ENCODE results near the gene RCVRN.

RCVRN gene

GRCh38 chr17:9900784-9901183 lies 4.3 kb downstream of the RCVRN start:
- CTCF ChIA-PET: interaction anchor here (0.7 to 5.0 kb wide), 7 partner anchors 12 to 717 kb away, joined by 3 to 34 read pairs (median 5); no protein-coding TSS in a partner anchor
- no peak overlapping the region for H3K27ac ChIP-seq (ENCODE audit: extremely low read depth, low read depth, low read length)
- POLR2A ChIA-PET: no interaction called here
- H3K4me3 ChIP-seq (ENCODE audit: low read depth, low read length): no peak overlapping the region
- H3K36me3 ChIP-seq (ENCODE audit: control insufficient read depth in 2 of 2, insufficient read depth in 1 of 2, low read length in 2 of 2): no peaks in the 10 kb centered on the region
- TF ChIP-seq ZNF214 (tag by site-specific recombination; IDR thresholded peaks at IDR 0.05; ENCODE audit: borderline replicate concordance): no peak
- no peak for TF ChIP-seq ZNF621 (tag by site-specific recombination; IDR thresholded peaks at IDR 0.05)
- no peak for TF ChIP-seq HIC1 (tag by site-specific recombination; IDR thresholded peaks at IDR 0.05)
- TF ChIP-seq KLF1 (tag by site-specific recombination; IDR thresholded peaks at IDR 0.05): no peak
- no peak for TF ChIP-seq ZNF639 (tag by site-specific recombination; IDR thresholded peaks at IDR 0.05)
- TF ChIP-seq ZNF350 (tag by site-specific recombination; IDR thresholded peaks at IDR 0.05): no peak
- no peak for TF ChIP-seq SCRT2 (tag by site-specific recombination; IDR thresholded peaks at IDR 0.05)
- no peak for TF ChIP-seq IKZF3 (tag by site-specific recombination; IDR thresholded peaks at IDR 0.05)
- no peak for TF ChIP-seq ELK4 (IDR thresholded peaks at IDR 0.05; ENCODE audit: borderline replicate concordance, low read depth, low read length)
- TF ChIP-seq ZNF266 (tag by site-specific recombination; IDR thresholded peaks at IDR 0.05; ENCODE audit: low read depth): no peak
- no peak for TF ChIP-seq FEZF1 (tag by site-specific recombination; IDR thresholded peaks at IDR 0.05)
- no peak for TF ChIP-seq KLF8 (tag by site-specific recombination; IDR thresholded peaks at IDR 0.05)
- no peak for TF ChIP-seq ZNF354C (tag by site-specific recombination; IDR thresholded peaks at IDR 0.05; ENCODE audit: borderline replicate concordance, low read depth)
- TF ChIP-seq ZNF48 (tag by site-specific recombination; IDR thresholded peaks at IDR 0.05): no peak
- no peak for TF ChIP-seq PRDM4 (tag by site-specific recombination; IDR thresholded peaks at IDR 0.05)
- no peak for TF ChIP-seq ZNF645 (tag by site-specific recombination; IDR thresholded peaks at IDR 0.05)
- no peak for TF ChIP-seq ZNF791 (tag by site-specific recombination; IDR thresholded peaks at IDR 0.05)
- no peak for TF ChIP-seq ZEB2 (tag by site-specific recombination; IDR thresholded peaks at IDR 0.05)
- TF ChIP-seq ZNF426 (tag by site-specific recombination; IDR thresholded peaks at IDR 0.05): no peak
- no peaks in the 10 kb centered on the region for H3K9me3 ChIP-seq (ENCODE audit: control insufficient read depth, insufficient read depth, low read depth, low read length)
- H3K4me1 ChIP-seq (ENCODE audit: control insufficient read depth, insufficient read depth, low read length): no peaks in the 10 kb centered on the region
